Endothelial cell of umbilical vein (primary cell): ENCODE data around the gene NTF3. TPM values are rescaled to one million over a fixed set of nuclear protein-coding genes. Genes with fewer than 3 reads are reported as not detected.

ENCODE experiments used
- BruUV-seq: library from RNA; stranded (reverse); fragments of 400-500 nt; replicated peaks from 2 replicates; lab custom pipeline; 2021; lab: Mats Ljungman, UMichigan
- CTCF ChIA-PET: fragments of 300-600, 350-600 bp; sonication (Branson Sonifier 250); formaldehyde crosslinking; loops from one replicate; lab custom pipeline; 2021; ENCODE audit warnings: antibody characterized with exemption, inconsistent platforms; lab: Charles Lee
- POLR2A ChIA-PET: fragments of 300-600, 350-600 bp; sonication (Branson Sonifier 250); formaldehyde crosslinking; loops from one replicate; lab custom pipeline; 2021; ENCODE audit warnings: antibody characterized with exemption, inconsistent platforms; lab: Charles Lee
- DNase-seq: peaks from one replicate; pipeline ENCODE4 v3.0.0-alpha.2; 2011; ENCODE audit warnings: low read depth, low spot score
- FAIRE-seq: peaks from 2 replicates; lab custom pipeline; 2011; peaks lifted over from hg19 to GRCh38; lab: Jason Lieb, UNC
- H2AFZ ChIP-seq: 2 replicates; pipeline ENCODE4 v1.6.0; 2012; ENCODE audit warnings: low read depth, low read length, control low read depth, inconsistent platforms
- H3K27ac ChIP-seq: 2 replicates; pipeline ENCODE4 v1.5.1; 2011; ENCODE audit warnings: low read depth, mild to moderate bottlenecking, control low read depth, low read length, moderate library complexity; ENCODE audit not compliant: insufficient read depth
- H3K27me3 ChIP-seq, 2 experiments: 2 replicates each; pipeline versions ENCODE4 v1.6.0 to v1.6.1; 2011; ENCODE audit warnings: low read length in 2 of 2, mixed read lengths in 1 of 2; ENCODE audit not compliant: control insufficient read depth in 2 of 2, insufficient read depth in 2 of 2
- H3K36me3 ChIP-seq, 2 experiments: 2 replicates in 1 of 2; 3 replicates in 1 of 2; pipeline ENCODE4 v1.5.1; 2011; ENCODE audit warnings: low read length in 2 of 2, mild to moderate bottlenecking in 1 of 2, moderate library complexity in 1 of 2; ENCODE audit not compliant: control insufficient read depth in 2 of 2, insufficient read depth in 2 of 2; ENCODE audit errors: extremely low read depth in 1 of 2
- H3K4me1 ChIP-seq: 3 replicates; pipeline ENCODE4 v1.5.1; 2011; ENCODE audit warnings: mild to moderate bottlenecking, low read length; ENCODE audit not compliant: control insufficient read depth, insufficient read depth; ENCODE audit errors: extremely low read depth
- H3K4me2 ChIP-seq: 2 replicates; pipeline ENCODE4 v1.6.1; 2011; ENCODE audit warnings: low read length, control low read depth, mixed read lengths; ENCODE audit not compliant: insufficient read depth
- H3K4me3 ChIP-seq, 3 experiments: fragments of 200-600 bp in 1 of 3; sonication (generic), shearing (Covaris generic) in 1 of 3; replicated peaks in 1 of 3; 2 replicates each; pipeline ENCODE4 v1.5.1; 2011 to 2016; ENCODE audit warnings: control low read depth in 3 of 3, low read length in 3 of 3, mild to moderate bottlenecking in 2 of 3, inconsistent platforms in 1 of 3, low read depth in 1 of 3, moderate library complexity in 1 of 3; ENCODE audit not compliant: insufficient read depth in 1 of 3
- H3K79me2 ChIP-seq: 2 replicates; pipeline ENCODE4 v1.6.0; 2012; ENCODE audit warnings: low read length, inconsistent platforms; ENCODE audit not compliant: control insufficient read depth, insufficient read depth
- H3K9ac ChIP-seq: replicated peaks from 2 replicates; pipeline ENCODE3; 2011; ENCODE audit warnings: low read length, control low read depth; ENCODE audit not compliant: insufficient read depth; ENCODE audit errors: extremely low read depth
- H3K9me1 ChIP-seq: replicated peaks from 3 replicates; pipeline ENCODE4 v1.6.0; 2011; ENCODE audit warnings: mild to moderate bottlenecking, low read length; ENCODE audit not compliant: control insufficient read depth, insufficient read depth; ENCODE audit errors: extremely low read depth
- H3K9me3 ChIP-seq: replicated peaks from 2 replicates; pipeline ENCODE4 v1.5.1; 2012; ENCODE audit warnings: low read length, inconsistent platforms; ENCODE audit not compliant: control insufficient read depth, insufficient read depth
- H4K20me1 ChIP-seq: replicated peaks from 2 replicates; pipeline ENCODE3; 2011; ENCODE audit warnings: mild to moderate bottlenecking, low read length; ENCODE audit not compliant: control insufficient read depth, insufficient read depth; ENCODE audit errors: extremely low read depth
- CTCF ChIP-seq, 2 donors: IDR thresholded peaks; 1 replicate in 1 of 2; 2 replicates in 1 of 2; pipeline ENCODE4 v1.5.1; 2011; ENCODE audit warnings: low read length in 2 of 2, mild to moderate bottlenecking in 2 of 2, moderate library complexity in 2 of 2, control low read depth in 1 of 2, inconsistent platforms in 1 of 2, low read depth in 1 of 2; ENCODE audit not compliant: insufficient read depth in 1 of 2; ENCODE audit errors: extremely low read depth in 1 of 2
- EZH2 ChIP-seq: IDR thresholded peaks from 2 replicates; pipeline ENCODE4 v1.6.1; 2012; ENCODE audit warnings: borderline replicate concordance, low read depth, mild to moderate bottlenecking, moderate library complexity, low read length, inconsistent platforms; ENCODE audit not compliant: severe bottlenecking
- FOS ChIP-seq: IDR thresholded peaks from 2 replicates; pipeline ENCODE4 v1.6.1; 2011; ENCODE audit warnings: mild to moderate bottlenecking, low read length, moderate library complexity, borderline replicate concordance; ENCODE audit not compliant: insufficient read depth
- GATA2 ChIP-seq: IDR thresholded peaks from 2 replicates; pipeline ENCODE4 v1.7.0; 2011; ENCODE audit warnings: low read depth, mild to moderate bottlenecking, moderate library complexity, mixed read lengths, low read length; ENCODE audit not compliant: insufficient read length, insufficient read depth
- JUN ChIP-seq: IDR thresholded peaks from 2 replicates; pipeline ENCODE4 v1.6.1; 2011; ENCODE audit warnings: borderline replicate concordance, low read depth; ENCODE audit not compliant: insufficient read length, insufficient read depth
- MAX ChIP-seq: IDR thresholded peaks from 2 replicates; pipeline ENCODE4 v1.6.1; 2011; ENCODE audit not compliant: insufficient read depth, insufficient read length
- MYC ChIP-seq: IDR thresholded peaks from one replicate; pipeline ENCODE4 v1.6.1; 2011; ENCODE audit warnings: mild to moderate bottlenecking, low read depth, low read length
- POLR2A ChIP-seq: IDR thresholded peaks from 2 replicates; pipeline ENCODE4 v1.6.1; 2012; ENCODE audit warnings: low read depth, mild to moderate bottlenecking, control low read depth, low read length
- POLR2AphosphoS5 ChIP-seq: IDR thresholded peaks from 2 replicates; pipeline ENCODE4 v1.6.1; 2012; ENCODE audit warnings: low read depth, mild to moderate bottlenecking, control low read depth, low read length, moderate library complexity; ENCODE audit not compliant: insufficient read depth
- dilution Hi-C: fragments of 300-500 bp; cut with MboI; formaldehyde crosslinking; loops from one replicate; pipeline ENCODE4 v1.15.0; 2019; ENCODE audit warnings: low sequenced_read_pairs; ENCODE audit not compliant: extremely low pct_ligation_motif_present
- intact Hi-C: fragments of 100-400 bp; cut with micrococcal nuclease; formaldehyde crosslinking; loops from one replicate; pipeline ENCODE4 v1.10.0; 2022
- polyA plus RNA-seq, 4 experiments: library from polyadenylated mRNA; depleted of rRNA in 3 of 4; stranded (reverse) in 3 of 4; unstranded in 1 of 4; fragments of >200 nt; gene quantifications; 2 replicates each; pipeline versions ENCODE4 v1.2.1 to v1.2.3, GENCODE V29; 2011 to 2012; ENCODE audit warnings: missing spikeins in 1 of 4
- total RNA-seq: library from RNA; stranded (reverse); gene quantifications from 2 replicates; pipeline ENCODE4 v1.2.3, GENCODE V29; 2021

The NTF3 gene
- total and polyA plus RNA-seq, 2 donors (not counting 3 experiments of a cell fraction or from before 2014, with no cell fraction given): not detected

GRCh38 chr12:5479761-5480160 lies 47.9 kb downstream of the NTF3 start:
- ChIA-PET CTCF (interaction anchor here (1.3 kb wide), 1 partner anchor 32 kb away, joined by 3 read pairs; no protein-coding TSS in a partner anchor), POLR2A (no interaction called here)
- TF ChIP-seq JUN (no peak), POLR2AphosphoS5 (no peak), MAX (no peak), MYC (no peak), EZH2 (no peak), POLR2A (no peak), FOS (no peak), GATA2 (no peak), CTCF (IDR thresholded peaks at IDR 0.05; ENCODE audit: extremely low read depth in 1 of 2, insufficient read depth in 1 of 2, low read depth in 1 of 2, low read length in 2 of 2) (no peak)
- H3K4me1 ChIP-seq: no peaks in the 10 kb centered on the region
- no TSS peak for BruUV-seq
- H3K36me3 ChIP-seq: no peaks in the 10 kb centered on the region
- no peak for DNase-seq
- intact Hi-C loops: no loop called here
- no peak overlapping the region for H3K27ac ChIP-seq
- no peak overlapping the region for H3K9ac ChIP-seq
- no peak overlapping the region for H2AFZ ChIP-seq
- dilution Hi-C loops: no loop called here
- no peaks in the 10 kb centered on the region for H3K9me3 ChIP-seq
- no peak overlapping the region for H3K4me3 ChIP-seq
- H3K27me3 ChIP-seq: peaks cover 10 to 26% of the 10 kb centered on the region in 2 experiments
- no peak for FAIRE-seq
- H3K9me1 ChIP-seq: no peaks in the 10 kb centered on the region
- no peaks in the 10 kb centered on the region for H4K20me1 ChIP-seq
- H3K79me2 ChIP-seq: no peaks in the 10 kb centered on the region
- H3K4me2 ChIP-seq: no peak overlapping the region
